Endodermal cell (in vitro differentiated cells): Measurements from ENCODE around the gene TNFRSF9. TPM values are rescaled to one million over a fixed set of nuclear protein-coding genes. Genes with fewer than 3 reads are reported as not detected.

Experiments used
- DNase-seq: peaks from one replicate; pipeline ENCODE4 v3.0.0-alpha.2; 2017
- H3K27ac ChIP-seq: 2 replicates; pipeline ENCODE4 v1.5.1; 2013; ENCODE audit warnings: mild to moderate bottlenecking, low read depth, low read length, moderate library complexity
- H3K27me3 ChIP-seq: 2 replicates; pipeline ENCODE4 v1.6.1; 2013; ENCODE audit warnings: mild to moderate bottlenecking, low read length, moderate library complexity; ENCODE audit not compliant: insufficient read depth, control insufficient read depth, poor library complexity, severe bottlenecking
- H3K36me3 ChIP-seq: 2 replicates; pipeline ENCODE4 v1.7.0; 2013; ENCODE audit warnings: mild to moderate bottlenecking, low read length, moderate library complexity; ENCODE audit not compliant: control insufficient read depth, insufficient read depth
- H3K4me1 ChIP-seq: one replicate; pipeline ENCODE4 v1.7.0; 2013; ENCODE audit warnings: low read length; ENCODE audit not compliant: control insufficient read depth, insufficient read depth
- H3K4me3 ChIP-seq: 2 replicates; pipeline ENCODE4 v1.5.1; 2013; ENCODE audit warnings: mild to moderate bottlenecking, low read length, moderate library complexity
- H3K9ac ChIP-seq: 2 replicates; pipeline ENCODE4 v1.6.1; 2013; ENCODE audit warnings: mild to moderate bottlenecking, low read length, moderate library complexity; ENCODE audit not compliant: poor library complexity, severe bottlenecking; ENCODE audit errors: extremely low read depth
- H3K9me3 ChIP-seq: 2 replicates; pipeline ENCODE4 v1.6.1; 2013; ENCODE audit warnings: mild to moderate bottlenecking, low read length, moderate library complexity; ENCODE audit not compliant: control insufficient read depth
- H3K27ac Mint-ChIP-seq: 2 replicates; pipeline ENCODE4 v1.8.0; 2020; ENCODE audit warnings: mixed read lengths
- H3K27me3 Mint-ChIP-seq: 2 replicates; pipeline ENCODE4 v1.8.0; 2021; ENCODE audit warnings: mild to moderate bottlenecking, mixed read lengths; ENCODE audit not compliant: insufficient read depth
- H3K36me3 Mint-ChIP-seq: 2 replicates; pipeline ENCODE4 v1.8.0; 2020; ENCODE audit warnings: low read depth, mixed read lengths
- H3K4me1 Mint-ChIP-seq: 2 replicates; pipeline ENCODE4 v1.8.0; 2020; ENCODE audit warnings: mixed read lengths
- H3K4me3 Mint-ChIP-seq: 2 replicates; pipeline ENCODE4 v1.8.0; 2020; ENCODE audit warnings: mild to moderate bottlenecking, moderate library complexity, mixed read lengths
- H3K9me3 Mint-ChIP-seq: 2 replicates; pipeline ENCODE4 v1.8.0; 2020; ENCODE audit warnings: mild to moderate bottlenecking, mixed read lengths
- WGBS, 2 experiments: methylation state at CpG; one replicate each; pipeline versions ENCODE4 v1.1.5 to v1.1.7; 2013; ENCODE audit warnings: missing lambda C conversion rate in 2 of 2, mixed read lengths in 1 of 2; ENCODE audit not compliant: insufficient coverage in 1 of 2, insufficient read length in 1 of 2; 5-methylcytosine and 5-hydroxymethylcytosine counted together
- total RNA-seq, 2 donors: library from RNA; stranded (reverse); fragmentation: NEBNext Ultra II Directional in 1 of 2; extraction: Animal tissue kit (Norgen Biotek cat#: 25700) in 1 of 2; gene quantifications; 2 replicates in 1 of 2; 3 replicates in 1 of 2; pipeline ENCODE4 v1.2.1, GENCODE V29; 2021
- TF ChIP-seq, protein P1 (sequence below): fragments of 200-600 bp; sonication (generic); conservative IDR thresholded peaks from 2 replicates; pipeline ENCODE4 v1.5.0; 2021; ENCODE audit warnings: antibody characterized with exemption, mild to moderate bottlenecking

TNFRSF9 gene
- total RNA-seq, 2 donors from 2014 or later: not detected

DNA sequence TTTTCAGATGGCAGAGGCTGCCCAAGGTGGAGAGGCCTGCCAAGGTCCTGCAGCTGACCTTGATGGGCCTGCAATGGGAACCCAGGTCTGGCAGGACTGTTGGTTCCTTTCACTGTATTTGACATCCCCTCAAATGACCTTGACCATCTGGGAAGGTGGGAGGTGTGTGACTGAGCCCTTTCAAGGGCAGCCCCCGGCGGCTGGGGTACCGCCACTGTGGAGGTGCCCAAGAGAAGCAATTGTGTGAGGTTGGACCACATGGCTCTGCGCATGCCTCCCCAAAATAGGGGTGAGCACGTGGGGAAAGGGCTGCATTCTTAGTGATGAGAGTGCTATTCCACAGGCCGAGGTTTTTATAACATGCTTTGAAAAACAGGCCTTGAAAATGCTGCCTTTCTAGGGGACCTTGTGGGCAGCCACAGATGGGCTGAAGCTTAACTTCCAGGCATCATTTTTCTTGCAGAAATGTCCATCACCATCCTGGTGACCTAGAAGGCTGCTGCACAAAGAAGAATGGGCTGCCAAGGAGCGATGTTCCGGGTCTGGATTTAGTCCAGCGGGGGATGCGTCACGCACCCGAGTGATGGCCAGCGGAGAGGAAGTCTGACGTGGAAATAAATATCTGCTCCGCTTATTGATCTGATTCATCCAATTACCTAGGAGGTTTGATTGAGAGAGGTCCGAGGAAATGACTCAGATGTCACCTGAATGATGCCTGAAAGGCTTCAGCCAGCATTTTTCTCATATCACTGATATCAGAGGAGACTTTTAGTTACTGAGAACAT lies 71.3 kb downstream of the TNFRSF9 start:
- H3K36me3 Mint-ChIP-seq: no peaks in the 10 kb centered on the region
- 92% methylated on average over 15 to 16 of the region's 16 CpGs for WGBS, 2 experiments
- H3K4me1 Mint-ChIP-seq: no peaks in the 10 kb centered on the region

DNA sequence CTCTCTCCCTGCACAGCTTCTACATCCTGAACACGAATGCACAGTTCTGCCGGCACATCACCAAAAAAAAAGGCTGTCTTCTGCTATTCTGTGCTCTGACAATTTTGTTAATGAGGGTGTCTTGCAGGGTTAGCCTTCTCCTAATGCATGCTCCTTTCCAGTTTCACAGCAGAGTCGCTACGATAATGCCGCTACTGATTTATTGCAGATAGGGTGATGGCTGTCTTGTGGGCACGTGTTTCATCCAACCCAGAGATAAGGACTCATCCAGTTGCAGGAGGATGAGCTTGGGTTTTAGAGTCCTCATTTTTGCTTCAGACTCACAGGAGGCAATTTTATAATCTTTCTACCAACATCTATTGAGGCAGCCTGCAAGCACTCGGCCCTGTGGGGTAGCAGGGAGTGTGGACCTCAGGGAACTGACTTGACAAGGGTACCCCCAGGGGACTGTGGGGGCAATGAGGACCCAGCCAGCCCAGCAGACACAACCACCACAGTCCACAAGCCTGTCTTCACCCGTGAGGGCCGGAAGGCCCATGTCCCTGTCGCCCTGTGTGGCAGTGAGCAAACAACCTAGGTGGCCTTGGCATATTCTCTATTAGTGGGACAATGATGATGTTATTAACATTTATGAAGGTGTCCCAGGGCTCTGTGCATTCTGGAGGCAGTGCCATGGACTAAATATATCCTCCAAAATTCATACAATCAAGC lies 72.4 kb downstream of the TNFRSF9 start:
- no peak overlapping the region for H3K27ac ChIP-seq
- no peaks in the 10 kb centered on the region for H3K36me3 ChIP-seq
- no peaks in the 10 kb centered on the region for H3K27me3 ChIP-seq
- no peaks in the 10 kb centered on the region for H3K9me3 ChIP-seq
- H3K4me1 Mint-ChIP-seq: no peaks in the 10 kb centered on the region
- H3K27ac Mint-ChIP-seq: no peak overlapping the region
- no peaks in the 10 kb centered on the region for H3K9me3 Mint-ChIP-seq
- H3K4me1 ChIP-seq: no peaks in the 10 kb centered on the region
- no peak for DNase-seq
- no peak overlapping the region for H3K4me3 ChIP-seq
- H3K4me3 Mint-ChIP-seq: no peak overlapping the region
- peaks cover 7% of the 10 kb centered on the region for H3K27me3 Mint-ChIP-seq
- no peaks in the 10 kb centered on the region for H3K36me3 Mint-ChIP-seq
- TF ChIP-seq, protein P1, sequence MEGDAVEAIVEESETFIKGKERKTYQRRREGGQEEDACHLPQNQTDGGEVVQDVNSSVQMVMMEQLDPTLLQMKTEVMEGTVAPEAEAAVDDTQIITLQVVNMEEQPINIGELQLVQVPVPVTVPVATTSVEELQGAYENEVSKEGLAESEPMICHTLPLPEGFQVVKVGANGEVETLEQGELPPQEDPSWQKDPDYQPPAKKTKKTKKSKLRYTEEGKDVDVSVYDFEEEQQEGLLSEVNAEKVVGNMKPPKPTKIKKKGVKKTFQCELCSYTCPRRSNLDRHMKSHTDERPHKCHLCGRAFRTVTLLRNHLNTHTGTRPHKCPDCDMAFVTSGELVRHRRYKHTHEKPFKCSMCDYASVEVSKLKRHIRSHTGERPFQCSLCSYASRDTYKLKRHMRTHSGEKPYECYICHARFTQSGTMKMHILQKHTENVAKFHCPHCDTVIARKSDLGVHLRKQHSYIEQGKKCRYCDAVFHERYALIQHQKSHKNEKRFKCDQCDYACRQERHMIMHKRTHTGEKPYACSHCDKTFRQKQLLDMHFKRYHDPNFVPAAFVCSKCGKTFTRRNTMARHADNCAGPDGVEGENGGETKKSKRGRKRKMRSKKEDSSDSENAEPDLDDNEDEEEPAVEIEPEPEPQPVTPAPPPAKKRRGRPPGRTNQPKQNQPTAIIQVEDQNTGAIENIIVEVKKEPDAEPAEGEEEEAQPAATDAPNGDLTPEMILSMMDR: no peak
- no peak overlapping the region for H3K9ac ChIP-seq
- 88 to 90% methylated on average over 6 to 10 of the region's 10 CpGs for WGBS, 2 experiments

More for the DNA sequence above, 71.3 kb downstream of the TNFRSF9 start:
- peaks cover 5% of the 10 kb centered on the region for H3K27me3 Mint-ChIP-seq
- no peak overlapping the region for H3K4me3 ChIP-seq
- no peak for DNase-seq
- H3K36me3 ChIP-seq: no peaks in the 10 kb centered on the region
- H3K4me3 Mint-ChIP-seq: no peak overlapping the region
- H3K4me1 ChIP-seq: no peaks in the 10 kb centered on the region
- TF ChIP-seq, protein P1: no peak
- no peak overlapping the region for H3K27ac ChIP-seq
- H3K27ac Mint-ChIP-seq: no peak overlapping the region
- H3K9me3 ChIP-seq: no peaks in the 10 kb centered on the region
- H3K9me3 Mint-ChIP-seq: no peaks in the 10 kb centered on the region
- H3K9ac ChIP-seq: no peak overlapping the region
- no peaks in the 10 kb centered on the region for H3K27me3 ChIP-seq

DNA sequence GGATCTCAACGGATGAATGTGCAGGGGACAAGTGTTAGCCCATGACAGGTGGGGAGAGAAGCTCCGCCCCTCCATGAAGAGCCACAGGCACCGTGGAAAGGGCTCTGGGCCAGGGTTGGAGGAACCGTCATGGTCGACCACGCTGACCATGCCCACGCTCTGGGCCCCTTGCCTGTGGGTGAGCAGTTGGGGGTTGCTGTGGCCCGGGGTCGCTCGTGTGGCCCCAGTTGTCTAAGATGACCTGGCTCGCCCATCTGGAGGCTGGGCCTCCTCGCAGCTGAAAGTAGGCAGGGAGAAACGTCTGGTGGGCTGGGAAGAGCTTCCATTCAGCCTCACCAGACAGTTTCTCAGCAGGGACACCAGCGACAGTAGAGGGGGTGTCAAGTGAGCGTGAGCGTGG lies 74.7 kb downstream of the TNFRSF9 start:
- 90 to 93% methylated on average over 7 to 16 of the region's 16 CpGs for WGBS, 2 experiments

More for the DNA sequence above, 74.7 kb downstream of the TNFRSF9 start:
- Mint-ChIP-seq H3K4me1 (no peaks in the 10 kb centered on the region), H3K4me3 (no peak overlapping the region), H3K36me3 (no peaks in the 10 kb centered on the region), H3K9me3 (no peaks in the 10 kb centered on the region), H3K27me3 (peaks cover 7% of the 10 kb centered on the region), H3K27ac (no peak overlapping the region)
- Histone ChIP-seq H3K9me3 (no peaks in the 10 kb centered on the region), H3K27ac (no peak overlapping the region), H3K4me3 (no peak overlapping the region), H3K36me3 (no peaks in the 10 kb centered on the region), H3K9ac (no peak overlapping the region), H3K27me3 (no peaks in the 10 kb centered on the region), H3K4me1 (no peaks in the 10 kb centered on the region)
- TF ChIP-seq, protein P1: no peak
- no peak for DNase-seq

Other genes with a start within 250 kb of the TNFRSF9 start
- 10 to 100 TPM; 53.2 to 60.2 TPM for gene VAMP3, start 169.5 kb downstream of the TNFRSF9 start, total RNA-seq
- gene PER3, start 156.5 kb downstream of the TNFRSF9 start, total RNA-seq: 1 to 10 TPM; 3.9 to 6.3 TPM
- not detected for gene UTS2, start 87.8 kb downstream of the TNFRSF9 start, total RNA-seq
- gene PARK7, start 20.9 kb upstream of the TNFRSF9 start, total RNA-seq: 100 to 1,000 TPM; 304 to 378 TPM
- 10 to 100 TPM; 61.4 to 72.5 TPM for gene ERRFI1, start 85.5 kb upstream of the TNFRSF9 start, total RNA-seq